ENCODE measurements around the gene DPEP3. TPM values are rescaled to one million over a fixed set of nuclear protein-coding genes. Genes with fewer than 3 reads are reported as not detected.

The DPEP3 gene, protein sequence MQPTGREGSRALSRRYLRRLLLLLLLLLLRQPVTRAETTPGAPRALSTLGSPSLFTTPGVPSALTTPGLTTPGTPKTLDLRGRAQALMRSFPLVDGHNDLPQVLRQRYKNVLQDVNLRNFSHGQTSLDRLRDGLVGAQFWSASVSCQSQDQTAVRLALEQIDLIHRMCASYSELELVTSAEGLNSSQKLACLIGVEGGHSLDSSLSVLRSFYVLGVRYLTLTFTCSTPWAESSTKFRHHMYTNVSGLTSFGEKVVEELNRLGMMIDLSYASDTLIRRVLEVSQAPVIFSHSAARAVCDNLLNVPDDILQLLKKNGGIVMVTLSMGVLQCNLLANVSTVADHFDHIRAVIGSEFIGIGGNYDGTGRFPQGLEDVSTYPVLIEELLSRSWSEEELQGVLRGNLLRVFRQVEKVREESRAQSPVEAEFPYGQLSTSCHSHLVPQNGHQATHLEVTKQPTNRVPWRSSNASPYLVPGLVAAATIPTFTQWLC
- not detected for total RNA-seq

DNA sequence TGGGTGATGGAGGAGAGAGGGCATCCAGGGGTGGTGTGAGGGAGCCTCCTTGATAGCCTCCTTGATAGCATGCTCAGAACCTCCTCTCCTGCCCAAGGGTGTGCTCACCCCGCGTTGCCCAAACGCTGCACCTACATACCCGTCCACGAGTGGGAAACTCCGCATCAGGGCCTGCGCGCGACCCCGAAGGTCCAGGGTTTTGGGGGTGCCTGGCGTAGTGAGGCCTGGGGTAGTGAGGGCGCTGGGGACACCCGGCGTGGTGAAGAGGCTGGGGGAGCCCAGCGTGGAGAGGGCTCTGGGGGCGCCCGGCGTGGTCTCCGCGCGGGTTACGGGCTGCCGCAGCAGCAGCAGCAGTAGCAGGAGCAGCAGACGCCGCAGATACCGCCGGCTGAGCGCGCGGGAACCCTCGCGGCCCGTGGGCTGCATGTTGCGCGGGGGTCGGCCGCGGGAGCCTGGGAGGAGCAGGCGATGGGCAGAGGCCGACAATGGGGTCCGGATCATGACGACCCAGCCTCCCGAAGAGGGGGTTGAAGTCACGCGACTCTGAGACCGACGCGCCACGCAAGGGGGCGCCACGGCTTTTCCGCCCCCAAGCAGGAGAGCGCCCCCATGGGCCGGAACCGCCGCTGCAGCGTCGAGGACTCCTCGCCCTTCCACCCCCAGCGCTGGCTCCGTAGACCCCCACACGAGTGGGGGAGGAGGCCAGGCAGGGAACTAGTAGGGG is at the start of gene DPEP3:
TSS of gene DPEP3 (minus strand) at position 545 of the 724 bp plus-strand sequence. CDS start at position 426, 119 bp downstream.

DNA sequence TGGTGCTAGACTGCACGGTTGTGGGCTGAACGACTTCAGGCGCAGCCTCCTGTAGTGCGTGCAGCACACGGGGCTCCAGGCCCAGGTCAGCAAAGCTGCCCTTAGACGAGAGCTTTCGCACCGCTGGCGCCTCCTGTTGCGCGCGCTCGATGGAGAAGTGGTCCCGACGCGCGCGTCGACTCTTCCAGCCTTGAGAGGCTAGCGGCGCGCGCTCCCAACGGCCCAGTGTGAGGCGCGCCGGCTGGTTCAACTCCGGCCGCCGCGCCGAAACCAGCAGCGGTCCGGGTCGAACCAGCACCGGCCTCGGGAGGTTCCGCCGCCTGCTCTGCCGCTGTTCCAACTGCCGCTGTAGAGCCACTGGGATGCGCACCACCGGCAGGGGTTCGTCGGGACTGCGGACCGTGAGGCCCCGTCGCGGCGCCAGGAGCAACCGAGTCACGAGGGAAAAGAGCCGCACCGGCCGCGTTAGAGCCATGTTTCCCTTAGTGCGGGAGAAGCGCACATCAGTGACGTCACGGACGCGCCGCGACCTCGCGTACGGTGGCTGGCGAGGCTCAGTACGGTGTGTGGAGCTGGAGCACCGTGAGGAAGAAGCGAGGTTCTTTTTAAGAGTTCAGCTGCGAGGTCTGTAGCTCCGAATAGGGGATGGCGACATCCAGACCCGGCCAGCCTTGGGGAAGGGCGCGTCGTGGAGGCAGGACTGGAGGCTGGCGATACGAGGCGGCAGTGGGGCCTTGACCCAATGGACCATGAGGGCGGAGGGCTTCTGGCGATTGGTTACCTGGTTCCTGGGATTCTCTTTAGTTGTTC is 42.6 kb upstream of the DPEP3 start, which contains the start of the genes DDX28 and DUS2:
TSS of gene DDX28 (minus strand) at position 505 of the 810 bp plus-strand sequence. CDS start at position 475, 30 bp downstream.
TSS of gene DUS2 (plus strand) at position 557 of the 810 bp plus-strand sequence. CDS start 14,740 bp downstream, outside the sequence.

DNA sequence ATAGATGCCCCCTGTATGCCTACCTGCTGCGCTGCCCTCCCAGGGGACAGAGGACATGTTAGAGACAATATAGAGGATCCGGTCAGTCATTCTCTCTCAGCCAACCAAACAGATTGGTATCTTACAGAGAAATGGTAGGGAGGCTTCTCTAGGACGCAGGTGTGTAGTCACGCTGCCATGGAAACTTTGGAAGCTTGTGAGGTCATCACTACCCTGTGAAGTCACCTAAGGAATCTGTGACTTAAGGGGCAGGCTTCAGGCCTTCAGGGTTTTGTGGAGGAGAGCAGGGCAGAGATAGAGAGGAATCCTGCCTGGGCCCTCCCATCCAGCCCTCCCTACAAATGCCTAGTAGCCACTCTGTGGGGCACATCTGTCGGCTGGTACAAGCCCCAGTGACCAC is 35.4 kb upstream of the DPEP3 start, which contains the start of gene DPEP2NB:
TSS of gene DPEP2NB (minus strand) at position 231 of the 400 bp plus-strand sequence. CDS start at position 90, 141 bp downstream.

DNA sequence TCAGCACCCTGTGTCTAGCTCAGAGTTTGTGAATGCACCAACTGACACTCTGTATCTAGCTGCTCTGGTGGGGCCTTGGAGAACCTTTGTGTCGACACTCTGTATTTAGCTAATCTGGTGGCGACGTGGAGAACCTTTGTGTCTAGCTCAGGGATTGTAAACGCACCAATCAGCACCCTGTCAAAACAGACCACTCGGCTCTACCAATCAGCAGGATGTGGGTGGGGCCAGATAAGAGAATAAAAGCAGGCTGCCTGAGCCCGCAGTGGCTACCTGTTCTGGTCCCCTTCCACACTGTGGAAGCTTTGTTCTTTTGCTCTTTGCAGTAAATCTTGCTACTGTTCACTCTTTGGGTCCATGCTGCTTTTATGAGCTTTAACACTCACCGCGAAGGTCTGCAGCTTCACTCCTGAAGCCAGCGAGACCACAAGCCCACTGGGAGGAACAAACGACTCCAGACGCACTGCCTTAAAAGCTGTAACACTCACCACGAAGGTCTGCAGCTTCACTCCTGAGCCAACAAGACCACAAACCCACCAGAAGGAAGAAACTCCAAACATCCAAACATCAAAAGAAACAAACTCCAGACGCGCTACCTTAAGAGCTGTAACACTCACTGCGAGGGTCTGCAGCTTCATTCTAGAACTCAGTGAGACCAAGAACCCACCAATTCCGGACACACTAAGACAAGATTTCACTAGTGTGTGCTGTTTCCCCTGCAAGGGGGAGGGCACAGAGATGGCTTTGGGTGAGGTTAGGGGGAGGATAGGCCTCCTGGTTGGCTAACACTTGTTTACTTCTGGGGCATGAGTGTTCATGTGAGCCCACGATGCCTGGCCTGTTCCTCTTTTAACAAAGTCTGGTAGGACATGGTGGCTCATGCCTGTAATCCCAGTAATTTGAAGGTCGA is 18.7 kb upstream of the DPEP3 start, which contains the start of gene DPEP2:
TSS of gene DPEP2 (minus strand) at position 706 of the 910 bp plus-strand sequence. CDS start 6,272 bp downstream, outside the sequence.

DNA sequence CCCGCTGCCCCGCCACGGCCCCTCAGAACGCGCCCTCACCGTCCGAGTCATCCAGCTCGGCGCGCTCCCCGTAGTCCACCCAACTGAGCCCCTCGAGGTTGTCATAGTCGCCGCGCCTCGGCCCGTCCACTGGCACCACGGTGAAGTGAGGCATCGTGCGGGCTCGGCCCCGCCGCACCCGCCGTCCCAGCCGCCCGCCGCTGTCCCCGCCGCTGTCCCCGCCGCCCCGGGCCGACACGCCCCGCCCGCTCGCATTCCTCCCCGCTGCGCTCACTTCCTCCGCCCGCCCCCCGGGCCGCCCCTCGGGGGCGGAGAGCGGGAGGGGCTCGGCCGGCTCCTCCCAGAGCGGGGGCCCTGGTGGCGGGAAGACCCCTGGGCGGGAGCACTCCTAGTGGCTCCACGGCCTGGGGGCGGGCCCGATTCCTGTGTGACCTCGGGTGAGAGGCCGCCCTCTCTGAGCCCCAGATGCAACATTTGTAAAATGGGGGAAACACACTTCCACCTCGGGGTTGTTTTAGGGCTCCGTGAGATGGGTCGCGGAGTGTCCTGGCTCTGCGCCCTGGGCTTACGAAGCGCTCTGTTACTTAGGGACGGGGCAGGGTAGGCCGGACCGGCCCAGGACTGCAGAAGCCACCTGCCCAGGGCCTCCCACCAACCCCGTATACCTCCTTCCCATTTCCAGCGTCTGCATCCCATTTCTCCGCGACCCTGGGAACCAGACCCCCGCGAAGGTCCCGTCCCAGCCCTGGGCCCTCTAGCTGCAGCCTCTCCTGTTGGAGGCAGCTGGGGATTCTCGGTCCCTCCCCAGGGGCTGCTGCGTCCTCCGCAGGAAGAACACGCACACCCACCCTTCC is 11.7 kb downstream of the DPEP3 start, which contains the start of gene SLC12A4:
TSS of gene SLC12A4 (minus strand) at position 238 of the 854 bp plus-strand sequence. CDS start at position 154, 84 bp downstream.

DNA sequence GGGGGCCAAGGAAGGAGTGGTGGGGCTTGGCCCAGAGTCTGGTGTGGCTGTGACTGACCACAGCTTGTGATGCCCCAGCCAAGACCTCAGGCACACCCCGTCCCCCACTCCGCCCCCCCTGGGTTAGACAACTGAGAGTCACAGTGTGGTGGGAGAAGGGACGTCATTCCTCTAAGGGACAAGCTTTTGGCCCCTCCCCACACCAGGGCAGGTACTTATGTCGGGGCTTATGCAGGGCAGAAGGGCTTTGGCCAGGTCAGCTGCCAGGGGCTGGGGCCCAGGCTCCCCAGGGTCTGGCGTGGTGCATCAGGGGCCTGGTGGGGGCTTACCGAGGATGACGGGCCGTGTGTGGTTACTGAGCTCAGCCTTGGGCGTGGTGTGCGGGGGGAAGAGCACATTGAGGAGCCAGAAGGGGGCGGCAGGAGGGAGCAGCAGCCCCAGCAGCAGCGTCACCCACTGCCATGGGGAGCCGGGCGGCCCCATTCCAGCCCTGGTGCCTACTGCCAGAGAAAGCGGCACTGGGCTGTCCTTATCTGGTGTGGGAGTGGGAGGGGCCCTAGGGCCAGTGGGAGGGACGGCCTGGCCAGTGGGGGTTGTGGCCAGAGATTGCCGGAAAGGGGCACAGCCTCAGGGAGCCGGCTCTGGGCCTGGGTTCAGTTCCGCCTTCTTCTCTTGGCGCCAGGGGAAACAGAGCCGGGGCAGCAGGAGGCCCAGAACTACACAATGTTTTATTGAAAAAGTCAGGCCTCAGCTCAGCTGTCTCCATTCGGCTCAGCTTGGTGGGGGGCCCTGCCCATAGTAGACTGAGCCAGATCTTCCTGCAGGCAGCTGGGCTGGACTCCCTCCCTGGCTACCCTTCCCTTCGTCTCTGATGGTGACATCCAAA is 36.4 kb downstream of the DPEP3 start, which contains the start of gene LCAT:
TSS of gene LCAT (minus strand) at position 502 of the 886 bp plus-strand sequence. CDS start at position 483, 19 bp downstream.

DNA sequence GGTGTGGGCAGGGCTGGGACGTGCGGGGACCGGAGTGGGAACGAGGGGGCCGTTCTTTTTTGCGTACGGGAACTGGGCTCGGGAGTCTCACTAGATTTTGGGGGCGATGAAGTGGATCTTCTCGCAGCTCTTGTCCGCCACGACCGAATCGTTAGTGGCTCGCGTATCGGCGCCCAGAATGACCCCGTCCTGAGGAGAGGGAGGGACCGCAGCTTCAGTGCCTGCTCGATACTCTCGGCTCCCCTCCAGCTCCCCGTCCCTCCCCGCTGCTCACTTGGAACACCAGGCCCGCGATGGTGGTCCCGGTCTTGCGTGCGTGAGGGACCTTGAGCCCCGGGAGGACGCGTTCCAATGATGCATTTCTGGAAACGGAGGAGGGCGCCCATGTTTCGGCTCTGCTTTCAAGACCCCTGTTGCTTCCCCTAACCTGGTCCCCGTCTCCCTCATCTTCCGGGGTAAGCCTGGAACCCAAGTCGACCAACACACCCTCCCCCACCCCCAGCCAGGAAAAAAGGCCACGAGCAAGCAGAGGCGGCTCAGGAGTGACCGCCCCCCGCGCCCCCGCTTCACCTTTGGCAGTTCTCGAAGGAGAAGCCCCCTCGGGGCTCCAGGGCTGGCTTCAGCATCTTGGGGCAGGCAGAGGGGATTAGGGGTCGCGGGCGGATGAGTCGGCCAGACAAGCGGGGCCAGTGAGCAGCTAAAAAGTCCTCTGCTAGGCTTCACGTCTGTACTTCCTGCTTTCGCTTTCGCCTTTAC is 44.0 kb downstream of the DPEP3 start, which contains the start of gene PSMB10:
TSS of gene PSMB10 (minus strand) at position 727 of the 756 bp plus-strand sequence. CDS start at position 626, 101 bp downstream.

DNA sequence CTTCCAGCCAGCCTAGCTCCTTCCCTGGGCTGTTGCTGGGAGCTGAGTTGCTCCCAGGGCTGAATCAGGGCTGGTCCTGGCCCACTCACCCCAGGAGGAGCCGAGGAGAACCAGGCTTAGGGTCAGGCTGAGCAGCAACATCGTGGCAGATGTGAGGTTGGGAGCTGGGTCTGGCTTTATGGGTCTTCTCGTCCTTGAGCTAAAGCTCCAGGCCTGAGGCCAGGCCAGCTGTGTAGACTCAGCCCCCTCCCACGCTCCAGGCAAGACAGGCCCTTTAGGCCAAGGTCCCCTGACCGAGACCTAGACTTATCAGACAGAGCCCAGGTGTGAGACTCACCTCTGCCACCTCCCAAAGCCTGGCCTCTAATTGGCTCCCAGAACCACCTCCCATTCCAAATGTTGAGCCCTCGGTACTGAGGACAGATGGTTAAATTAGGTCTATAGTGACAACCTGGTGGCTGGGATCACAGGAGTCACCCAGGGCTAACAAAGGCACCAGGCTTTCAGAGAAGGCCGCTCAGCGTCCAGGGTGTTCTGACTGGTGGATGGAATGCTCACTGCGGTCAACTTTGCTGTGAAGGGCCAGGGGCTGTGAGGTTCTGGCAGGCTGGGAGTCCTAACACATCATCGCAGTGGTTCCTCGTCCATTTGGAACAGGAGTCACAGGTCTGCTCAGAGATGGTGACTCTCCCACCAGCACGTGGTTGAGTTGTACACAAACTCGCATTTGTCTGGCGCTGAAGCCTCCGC is 48.4 kb downstream of the DPEP3 start, which contains the start of gene CTRL:
TSS of gene CTRL (minus strand) at position 151 of the 750 bp plus-strand sequence. CDS start at position 141, 10 bp downstream.

Other genes starting within 250 kb of the DPEP3 start
- gene RANBP10, start 173.9 kb downstream of the DPEP3 start, total RNA-seq = 13.3 TPM
- gene TSNAXIP1, start 173.6 kb downstream of the DPEP3 start, total RNA-seq = 5.2 TPM
- 42.2 TPM for gene THAP11, start 138.2 kb downstream of the DPEP3 start, total RNA-seq
- gene NUTF2, start 133.6 kb downstream of the DPEP3 start, total RNA-seq = 58.2 TPM
- gene CENPT, start 132.8 kb downstream of the DPEP3 start, total RNA-seq = 46.1 TPM
- 72.0 TPM for gene EDC4, start 107.4 kb downstream of the DPEP3 start, total RNA-seq
- 5.0 TPM for gene NRN1L, start 95.6 kb downstream of the DPEP3 start, total RNA-seq
- gene PSKH1, start 87.2 kb downstream of the DPEP3 start, total RNA-seq = 20.0 TPM
- 1.5 TPM for gene CTRL, start 48.6 kb downstream of the DPEP3 start, total RNA-seq
- 10.1 TPM for gene PSMB10, start 43.6 kb downstream of the DPEP3 start, total RNA-seq
- 30.3 TPM for gene LCAT, start 36.4 kb downstream of the DPEP3 start, total RNA-seq
- gene SLC12A4, start 11.9 kb downstream of the DPEP3 start, total RNA-seq = 75.7 TPM
- gene DPEP2, start 19.0 kb upstream of the DPEP3 start, total RNA-seq = 1.3 TPM
- gene DPEP2NB, start 35.4 kb upstream of the DPEP3 start, total RNA-seq = not detected
- 11.8 TPM for gene DDX28, start 42.7 kb upstream of the DPEP3 start, total RNA-seq
- 14.9 TPM for gene DUS2, start 42.8 kb upstream of the DPEP3 start, total RNA-seq
- gene NFATC3, start 104.9 kb upstream of the DPEP3 start, total RNA-seq = 44.5 TPM

All from camera-type eye (tissue), 1 donor.